ENCODE results near the gene MAP4.
"Not testable (repeated sequence)": the region's sequence is repeated elsewhere in the genome, so short reads cannot be mapped to it uniquely, and the experiment has no call there.

The MAP4 gene

DNA sequence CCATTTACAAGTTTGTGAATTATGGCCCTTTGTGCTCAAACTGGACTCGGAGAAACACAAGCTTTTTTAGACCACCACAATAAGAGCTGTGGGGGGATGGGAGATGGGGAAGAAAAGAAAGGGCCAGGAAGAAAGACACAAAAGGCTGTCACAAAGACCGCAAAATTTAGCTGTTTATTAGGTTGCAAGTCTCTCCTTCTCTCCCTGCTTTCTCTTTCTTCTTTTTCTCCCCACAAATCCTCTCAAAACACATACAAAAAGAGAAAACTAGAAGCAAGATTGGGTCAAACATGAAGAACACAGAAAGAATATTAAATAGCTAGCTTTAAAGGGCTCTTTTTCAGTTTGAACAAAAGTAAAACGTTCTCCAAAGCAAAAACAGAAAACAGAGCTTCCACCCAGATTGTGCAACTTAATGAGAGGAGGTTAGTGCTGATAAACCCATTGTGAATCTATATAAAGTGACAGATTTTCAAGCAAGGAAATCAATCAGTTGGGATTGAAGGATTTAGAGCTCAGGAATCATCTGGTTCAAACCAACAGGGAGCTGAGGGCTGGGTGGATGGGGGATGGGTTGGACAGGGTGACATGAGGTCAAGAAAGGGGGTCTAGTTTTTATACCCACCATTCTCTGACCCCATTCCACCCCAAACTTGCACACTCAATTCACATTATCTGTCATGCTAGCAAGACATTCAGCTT, 125.9 kb downstream of the MAP4 start:
- Histone ChIP-seq H3K4me3 (ENCODE audit: low read length in 2 of 2) (no peak overlapping the region), H3K27ac (ENCODE audit: low read depth in 2 of 2, low read length in 2 of 2) (no peak overlapping the region), H3K9me3 (ENCODE audit: control insufficient read depth in 2 of 2, low read length in 2 of 2) (no peaks in the 10 kb centered on the region), H3K9ac (ENCODE audit: low read depth in 1 of 2, low read length in 2 of 2) (no peak overlapping the region), H3K4me1 (ENCODE audit: control insufficient read depth in 2 of 2, insufficient read depth in 2 of 2, low read length in 2 of 2) (no peaks in the 10 kb centered on the region), H3K36me3 (ENCODE audit: control insufficient read depth in 2 of 2, insufficient read depth in 2 of 2, low read length in 2 of 2) (peaks cover 13 to 20% of the 10 kb centered on the region in 2 donors), H3K27me3 (ENCODE audit: control insufficient read depth in 2 of 2, insufficient read depth in 2 of 2, low read length in 2 of 2) (no peaks in the 10 kb centered on the region)

DNA sequence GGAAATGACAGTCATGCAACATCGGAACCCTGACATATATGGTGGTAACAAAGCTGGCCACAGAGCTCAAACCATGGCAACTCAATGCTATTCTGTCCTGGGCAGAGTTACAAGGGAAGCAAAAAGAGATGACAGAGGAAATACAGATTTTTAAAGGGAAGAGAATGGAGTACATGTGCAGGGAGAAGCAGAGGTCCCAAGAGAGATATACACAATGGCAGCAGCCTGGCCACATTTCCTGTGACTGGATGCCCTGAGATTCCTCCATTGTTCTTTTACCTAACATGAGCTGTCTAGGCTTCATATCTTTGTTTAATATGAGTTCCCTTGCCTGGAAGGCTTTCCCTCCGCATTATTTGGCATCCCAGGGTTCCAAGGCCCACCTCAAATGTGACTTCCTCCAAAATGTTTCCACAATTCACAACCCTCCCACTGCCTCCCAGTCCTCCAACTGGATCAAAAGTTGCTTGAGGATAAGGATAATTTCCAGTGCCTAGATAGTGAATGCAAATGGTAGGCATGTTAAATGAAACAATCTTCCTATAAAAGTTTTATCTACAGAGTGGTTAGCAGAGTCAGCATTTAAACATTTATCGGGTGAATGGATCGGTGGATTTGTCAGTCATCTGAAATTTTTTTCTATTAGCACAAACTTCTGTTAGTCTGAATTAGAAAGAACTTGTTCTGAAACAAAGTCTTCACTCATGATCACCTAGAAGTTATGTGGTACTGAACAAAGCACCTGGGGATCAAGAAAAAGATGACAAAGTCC, 127.0 kb downstream of the MAP4 start:
- Histone ChIP-seq H3K36me3 (ENCODE audit: control insufficient read depth in 2 of 2, insufficient read depth in 2 of 2, low read length in 2 of 2) (peaks cover 13 to 20% of the 10 kb centered on the region in 2 donors), H3K27ac (ENCODE audit: low read depth in 2 of 2, low read length in 2 of 2) (no peak overlapping the region), H3K4me1 (ENCODE audit: control insufficient read depth in 2 of 2, insufficient read depth in 2 of 2, low read length in 2 of 2) (no peaks in the 10 kb centered on the region)

DNA sequence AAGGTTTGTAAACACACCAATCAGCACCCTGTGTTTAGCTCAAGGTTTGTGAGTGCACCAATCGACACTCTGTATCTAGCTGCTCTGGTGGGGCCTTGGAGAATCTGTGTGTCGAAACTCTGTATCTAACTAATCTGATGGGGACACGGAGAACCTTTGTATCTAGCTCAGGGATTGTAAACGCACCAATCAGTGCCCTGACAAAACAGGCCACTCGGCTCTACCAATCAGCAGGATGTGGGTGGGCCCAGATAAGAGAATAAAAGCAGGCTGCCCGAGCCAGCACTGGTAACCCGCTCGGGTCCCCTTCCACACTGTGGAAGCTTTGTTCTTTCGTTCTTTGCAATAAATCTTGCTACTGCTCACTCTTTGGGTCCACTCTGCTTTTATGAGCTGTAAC, 128.2 kb downstream of the MAP4 start:
- not testable (repeated sequence) for H3K27ac ChIP-seq (ENCODE audit: low read depth in 2 of 2, low read length in 2 of 2); H3K27me3 ChIP-seq (ENCODE audit: control insufficient read depth in 2 of 2, insufficient read depth in 2 of 2, low read length in 2 of 2); H3K4me1 ChIP-seq (ENCODE audit: control insufficient read depth in 2 of 2, insufficient read depth in 2 of 2, low read length in 2 of 2); H3K9ac ChIP-seq (ENCODE audit: low read depth in 1 of 2, low read length in 2 of 2); H3K4me3 ChIP-seq (ENCODE audit: low read length in 2 of 2); H3K9me3 ChIP-seq (ENCODE audit: control insufficient read depth in 2 of 2, low read length in 2 of 2)
- H3K36me3 ChIP-seq (ENCODE audit: control insufficient read depth in 2 of 2, insufficient read depth in 2 of 2, low read length in 2 of 2), result peaks cover 13 to 20% of the 10 kb centered on the region in 2 donors

More for the DNA sequence above, 127.0 kb downstream of the MAP4 start:
- H3K9me3 ChIP-seq (ENCODE audit: control insufficient read depth in 2 of 2, low read length in 2 of 2), result no peaks in the 10 kb centered on the region
- H3K4me3 ChIP-seq (ENCODE audit: low read length in 2 of 2), result no peak overlapping the region
- H3K9ac ChIP-seq (ENCODE audit: low read depth in 1 of 2, low read length in 2 of 2), result no peak overlapping the region
- no peaks in the 10 kb centered on the region for H3K27me3 ChIP-seq (ENCODE audit: control insufficient read depth in 2 of 2, insufficient read depth in 2 of 2, low read length in 2 of 2)

DNA sequence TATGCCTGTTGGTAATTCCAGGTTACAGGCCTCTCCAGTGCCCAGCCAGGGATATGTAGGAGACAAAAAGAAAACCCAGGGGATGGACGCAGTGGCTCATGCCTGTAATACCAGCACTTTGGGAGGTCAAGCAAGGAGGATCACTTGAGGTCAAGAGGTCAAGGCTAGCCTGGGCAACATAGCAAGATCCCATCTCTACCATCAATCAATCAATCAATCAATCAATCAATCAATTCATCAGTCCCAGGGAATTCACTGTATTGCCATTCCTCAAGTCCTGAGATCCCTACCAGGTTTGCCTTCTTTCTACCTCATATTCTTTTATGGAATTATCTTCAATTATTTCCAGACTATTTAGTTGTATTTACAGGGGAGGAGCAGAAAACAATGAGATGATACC, 131.0 kb downstream of the MAP4 start:
- peaks cover 6 to 9% of the 10 kb centered on the region in 2 donors for H3K36me3 ChIP-seq (ENCODE audit: control insufficient read depth in 2 of 2, insufficient read depth in 2 of 2, low read length in 2 of 2)

DNA sequence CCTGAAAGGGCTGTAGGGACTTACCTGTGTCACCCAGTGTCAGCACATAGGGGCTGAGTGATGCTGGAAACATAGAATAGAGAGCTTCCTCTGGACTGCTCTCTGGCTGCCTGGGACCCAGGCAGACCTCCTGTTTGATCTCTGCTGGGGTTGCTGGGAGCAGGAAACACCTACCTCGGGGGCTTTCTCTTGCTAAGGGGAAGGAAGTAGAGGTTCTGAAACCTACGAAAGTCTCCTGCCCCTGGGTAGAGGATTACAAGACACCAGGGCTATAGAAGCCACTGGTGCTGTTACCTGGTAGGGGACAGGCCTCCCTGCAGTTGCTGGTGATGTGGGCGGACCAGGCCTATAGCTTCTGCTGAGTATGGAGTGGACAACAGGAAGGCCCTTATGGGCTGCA, 131.6 kb downstream of the MAP4 start:
- H3K9ac ChIP-seq (ENCODE audit: low read depth in 1 of 2, low read length in 2 of 2), result no peak overlapping the region
- H3K9me3 ChIP-seq (ENCODE audit: control insufficient read depth in 2 of 2, low read length in 2 of 2), result no peaks in the 10 kb centered on the region
- no peaks in the 10 kb centered on the region for H3K4me1 ChIP-seq (ENCODE audit: control insufficient read depth in 2 of 2, insufficient read depth in 2 of 2, low read length in 2 of 2)
- H3K27ac ChIP-seq (ENCODE audit: low read depth in 2 of 2, low read length in 2 of 2), result no peak overlapping the region
- no peak overlapping the region for H3K4me3 ChIP-seq (ENCODE audit: low read length in 2 of 2)
- H3K27me3 ChIP-seq (ENCODE audit: control insufficient read depth in 2 of 2, insufficient read depth in 2 of 2, low read length in 2 of 2), result no peaks in the 10 kb centered on the region
- peaks cover 6 to 8% of the 10 kb centered on the region in 2 donors for H3K36me3 ChIP-seq (ENCODE audit: control insufficient read depth in 2 of 2, insufficient read depth in 2 of 2, low read length in 2 of 2)

More for the DNA sequence above, 131.0 kb downstream of the MAP4 start:
- H3K9me3 ChIP-seq (ENCODE audit: control insufficient read depth in 2 of 2, low read length in 2 of 2), result no peaks in the 10 kb centered on the region
- no peaks in the 10 kb centered on the region for H3K27me3 ChIP-seq (ENCODE audit: control insufficient read depth in 2 of 2, insufficient read depth in 2 of 2, low read length in 2 of 2)
- H3K4me1 ChIP-seq (ENCODE audit: control insufficient read depth in 2 of 2, insufficient read depth in 2 of 2, low read length in 2 of 2), result no peaks in the 10 kb centered on the region
- H3K9ac ChIP-seq (ENCODE audit: low read depth in 1 of 2, low read length in 2 of 2), result no peak overlapping the region
- no peak overlapping the region for H3K27ac ChIP-seq (ENCODE audit: low read depth in 2 of 2, low read length in 2 of 2)
- no peak overlapping the region for H3K4me3 ChIP-seq (ENCODE audit: low read length in 2 of 2)

DNA sequence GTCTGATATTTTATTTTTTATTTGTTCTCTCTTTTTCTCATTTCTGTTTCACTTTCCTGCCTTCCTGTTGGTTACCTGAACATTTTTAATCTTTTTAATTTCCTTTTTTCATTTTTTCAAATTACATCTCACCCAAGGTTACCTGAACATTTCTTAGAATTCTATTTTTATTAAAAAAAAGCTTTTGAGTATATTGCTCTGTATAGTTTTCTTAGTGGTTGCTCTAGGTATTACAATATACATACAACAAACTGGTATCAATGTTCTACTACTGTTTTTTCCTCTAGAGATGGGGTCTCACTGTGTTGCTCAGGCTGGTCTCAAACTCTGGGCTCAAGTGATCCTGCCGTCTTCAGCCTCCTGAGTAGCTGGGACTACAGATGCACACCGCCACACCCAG, 133.9 kb downstream of the MAP4 start:
- Histone ChIP-seq H3K9ac (ENCODE audit: low read depth in 1 of 2, low read length in 2 of 2) (no peak overlapping the region), H3K27me3 (ENCODE audit: control insufficient read depth in 2 of 2, insufficient read depth in 2 of 2, low read length in 2 of 2) (no peaks in the 10 kb centered on the region), H3K36me3 (ENCODE audit: control insufficient read depth in 2 of 2, insufficient read depth in 2 of 2, low read length in 2 of 2) (peaks cover 3 to 6% of the 10 kb centered on the region in 2 donors), H3K9me3 (ENCODE audit: control insufficient read depth in 2 of 2, low read length in 2 of 2) (no peaks in the 10 kb centered on the region), H3K4me3 (ENCODE audit: low read length in 2 of 2) (no peak overlapping the region), H3K4me1 (ENCODE audit: control insufficient read depth in 2 of 2, insufficient read depth in 2 of 2, low read length in 2 of 2) (no peaks in the 10 kb centered on the region), H3K27ac (ENCODE audit: low read depth in 2 of 2, low read length in 2 of 2) (no peak overlapping the region)

DNA sequence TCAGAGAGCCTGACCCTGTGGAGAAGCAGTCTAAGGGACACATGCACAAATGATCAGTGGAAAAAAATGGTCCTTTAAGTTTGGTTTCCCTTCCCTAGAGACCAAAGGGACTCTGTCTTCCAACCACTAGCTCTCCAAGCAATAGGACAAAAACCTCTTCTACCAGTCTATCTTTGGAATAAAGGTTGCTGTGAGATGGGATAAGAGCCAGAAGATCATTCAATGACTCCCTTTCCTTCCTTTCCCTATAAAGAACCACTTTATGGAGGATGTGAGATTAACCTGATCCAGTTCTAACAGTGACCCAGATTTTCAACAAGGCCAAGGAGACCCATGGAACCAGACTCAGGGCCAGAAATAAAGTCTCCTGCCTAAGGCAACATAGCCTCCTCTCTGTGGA, 138.5 kb downstream of the MAP4 start:
- H3K9me3 ChIP-seq (ENCODE audit: control insufficient read depth in 2 of 2, low read length in 2 of 2), result no peaks in the 10 kb centered on the region
- peaks cover 21% of the 10 kb centered on the region in 2 donors for H3K36me3 ChIP-seq (ENCODE audit: control insufficient read depth in 2 of 2, insufficient read depth in 2 of 2, low read length in 2 of 2)
- H3K4me3 ChIP-seq (ENCODE audit: low read length in 2 of 2), result no peak overlapping the region
- no peak overlapping the region for H3K9ac ChIP-seq (ENCODE audit: low read depth in 1 of 2, low read length in 2 of 2)
- no peaks in the 10 kb centered on the region for H3K4me1 ChIP-seq (ENCODE audit: control insufficient read depth in 2 of 2, insufficient read depth in 2 of 2, low read length in 2 of 2)
- no peak overlapping the region for H3K27ac ChIP-seq (ENCODE audit: low read depth in 2 of 2, low read length in 2 of 2)
- H3K27me3 ChIP-seq (ENCODE audit: control insufficient read depth in 2 of 2, insufficient read depth in 2 of 2, low read length in 2 of 2), result no peaks in the 10 kb centered on the region

DNA sequence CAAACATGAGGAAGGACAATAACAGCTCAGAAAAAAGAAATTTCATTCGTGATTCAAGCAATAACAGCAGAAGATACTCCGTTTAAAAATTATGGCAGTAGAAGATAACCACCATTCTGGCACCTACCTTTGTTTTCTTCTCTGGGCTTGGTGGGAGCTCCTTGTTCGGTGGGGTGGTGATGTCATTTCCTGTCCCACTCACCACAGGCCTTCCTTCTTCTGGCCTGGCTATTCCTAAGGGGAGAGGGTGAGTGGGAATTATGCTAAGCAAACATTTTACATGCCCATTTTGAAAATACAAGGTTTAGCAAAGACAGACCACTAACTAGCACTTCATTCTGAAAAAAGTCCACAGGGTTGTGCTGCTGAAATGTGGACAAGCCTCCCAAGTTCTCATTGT, 138.9 kb downstream of the MAP4 start:
- Histone ChIP-seq H3K9me3 (ENCODE audit: control insufficient read depth in 2 of 2, low read length in 2 of 2) (no peaks in the 10 kb centered on the region), H3K27me3 (ENCODE audit: control insufficient read depth in 2 of 2, insufficient read depth in 2 of 2, low read length in 2 of 2) (no peaks in the 10 kb centered on the region), H3K4me3 (ENCODE audit: low read length in 2 of 2) (no peak overlapping the region), H3K4me1 (ENCODE audit: control insufficient read depth in 2 of 2, insufficient read depth in 2 of 2, low read length in 2 of 2) (no peaks in the 10 kb centered on the region), H3K36me3 (ENCODE audit: control insufficient read depth in 2 of 2, insufficient read depth in 2 of 2, low read length in 2 of 2) (peaks cover 20 to 24% of the 10 kb centered on the region in 2 donors), H3K9ac (ENCODE audit: low read depth in 1 of 2, low read length in 2 of 2) (no peak overlapping the region), H3K27ac (ENCODE audit: low read depth in 2 of 2, low read length in 2 of 2) (no peak overlapping the region)

DNA sequence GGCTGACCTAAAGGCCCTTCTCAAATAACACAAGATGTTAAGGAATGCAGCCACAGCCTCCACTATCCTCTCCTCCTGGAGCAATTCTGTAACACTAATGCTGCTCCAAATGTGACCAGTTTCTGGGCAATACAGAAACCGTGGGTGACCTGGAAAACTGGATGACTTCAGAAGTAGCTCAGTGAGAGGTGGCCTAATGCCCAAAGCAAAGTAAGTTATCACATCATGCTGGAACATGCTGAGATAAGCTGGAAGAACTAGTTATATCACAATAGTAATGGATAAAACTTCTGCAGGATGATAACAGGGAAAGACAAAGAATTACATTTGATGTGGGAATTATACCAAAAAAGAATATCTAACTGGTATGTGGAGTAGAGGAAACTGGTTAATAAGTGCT, 141.3 kb downstream of the MAP4 start:
- H3K9ac ChIP-seq (ENCODE audit: low read depth in 1 of 2, low read length in 2 of 2), result no peak overlapping the region
- H3K4me1 ChIP-seq (ENCODE audit: control insufficient read depth in 2 of 2, insufficient read depth in 2 of 2, low read length in 2 of 2), result no peaks in the 10 kb centered on the region
- peaks cover 37 to 43% of the 10 kb centered on the region in 2 donors for H3K36me3 ChIP-seq (ENCODE audit: control insufficient read depth in 2 of 2, insufficient read depth in 2 of 2, low read length in 2 of 2)
- no peak overlapping the region for H3K4me3 ChIP-seq (ENCODE audit: low read length in 2 of 2)
- H3K27me3 ChIP-seq (ENCODE audit: control insufficient read depth in 2 of 2, insufficient read depth in 2 of 2, low read length in 2 of 2), result no peaks in the 10 kb centered on the region
- no peaks in the 10 kb centered on the region for H3K9me3 ChIP-seq (ENCODE audit: control insufficient read depth in 2 of 2, low read length in 2 of 2)
- no peak overlapping the region for H3K27ac ChIP-seq (ENCODE audit: low read depth in 2 of 2, low read length in 2 of 2)

DNA sequence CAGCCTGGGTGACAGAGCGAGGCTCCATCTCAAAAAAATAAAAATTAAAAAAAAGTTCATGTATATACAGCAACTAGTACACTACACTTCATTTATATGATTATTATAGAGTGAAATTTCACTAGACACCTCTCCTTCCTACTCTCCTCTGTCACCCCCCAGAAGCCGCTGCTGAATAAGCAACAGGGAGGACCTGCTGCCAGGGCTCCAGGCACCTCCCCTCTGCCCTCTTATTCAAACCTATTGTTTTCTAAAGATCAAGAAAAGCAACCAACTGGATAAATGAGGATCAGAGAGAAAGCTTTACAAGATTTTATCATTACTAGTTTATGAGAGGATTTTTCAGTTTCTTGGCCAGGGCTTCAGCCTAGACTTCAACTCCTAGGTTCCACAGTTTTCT, 141.8 kb downstream of the MAP4 start:
- Histone ChIP-seq H3K4me3 (ENCODE audit: low read length in 2 of 2) (no peak overlapping the region), H3K36me3 (ENCODE audit: control insufficient read depth in 2 of 2, insufficient read depth in 2 of 2, low read length in 2 of 2) (peaks cover 42 to 48% of the 10 kb centered on the region in 2 donors), H3K4me1 (ENCODE audit: control insufficient read depth in 2 of 2, insufficient read depth in 2 of 2, low read length in 2 of 2) (no peaks in the 10 kb centered on the region), H3K27me3 (ENCODE audit: control insufficient read depth in 2 of 2, insufficient read depth in 2 of 2, low read length in 2 of 2) (no peaks in the 10 kb centered on the region), H3K9me3 (ENCODE audit: control insufficient read depth in 2 of 2, low read length in 2 of 2) (no peaks in the 10 kb centered on the region), H3K27ac (ENCODE audit: low read depth in 2 of 2, low read length in 2 of 2) (no peak overlapping the region), H3K9ac (ENCODE audit: low read depth in 1 of 2, low read length in 2 of 2) (no peak overlapping the region)

All from mucosa of rectum (tissue), 2 donors.